IMR-90 (cell line): ENCODE results near the gene MAPK10. TPM values are rescaled to one million over a fixed set of nuclear protein-coding genes. Genes with fewer than 3 reads are reported as not detected.

Source experiments
- ATAC-seq: fragments of 200-7000 bp; cut with Tn5 transposase; 2 replicates; pipeline ENCODE4 v1.9.1; 2020; ENCODE audit warnings: low read depth, mild to moderate bottlenecking, moderate library complexity
- BruUV-seq: library from RNA; stranded (reverse); fragments of 400-500 nt; replicated peaks from 2 replicates; lab custom pipeline; 2021; lab: Mats Ljungman, UMichigan
- CTCF ChIA-PET: fragments of 300-600 bp; formaldehyde crosslinking; extraction: SDS; loops from one replicate; lab custom pipeline; 2021; ENCODE audit warnings: antibody characterized with exemption; lab: Yijun Ruan, JAX
- POLR2A ChIA-PET: fragments of 300-600 bp; sonication (Branson Sonifier 250); formaldehyde crosslinking; loops from one replicate; lab custom pipeline; 2022; ENCODE audit warnings: antibody characterized with exemption; ENCODE audit not compliant: unreplicated experiment; lab: Charles Lee
- DNase-seq: peaks from one replicate; pipeline ENCODE4 v3.0.0; 2013
- H2AFZ ChIP-seq: replicated peaks from 2 replicates; pipeline ENCODE3; 2013; ENCODE audit warnings: low read length, mild to moderate bottlenecking; ENCODE audit not compliant: poor library complexity
- H2AK5ac ChIP-seq: 2 replicates; pipeline ENCODE4 v1.6.1; 2013; ENCODE audit warnings: low read depth, low read length, inconsistent platforms
- H2AK9ac ChIP-seq: replicated peaks from 2 replicates; pipeline ENCODE3; 2013; ENCODE audit warnings: mild to moderate bottlenecking, low read depth, low read length, moderate library complexity; ENCODE audit not compliant: poor library complexity
- H2BK120ac ChIP-seq: 2 replicates; pipeline ENCODE4 v1.6.1; 2013; ENCODE audit warnings: low read depth, low read length, inconsistent platforms
- H2BK15ac ChIP-seq: 3 replicates; pipeline ENCODE4 v1.6.1; 2013; ENCODE audit warnings: low read depth, low read length, inconsistent platforms
- H2BK20ac ChIP-seq: 2 replicates; pipeline ENCODE4 v1.6.1; 2013; ENCODE audit warnings: low read depth, mild to moderate bottlenecking, inconsistent platforms, low read length, moderate library complexity
- H2BK5ac ChIP-seq: 2 replicates; pipeline ENCODE4 v1.6.1; 2013; ENCODE audit warnings: mild to moderate bottlenecking, low read depth, low read length, inconsistent platforms; ENCODE audit not compliant: poor library complexity, severe bottlenecking
- H3K14ac ChIP-seq: replicated peaks from 2 replicates; pipeline ENCODE4 v1.6.1; 2013; ENCODE audit warnings: low read depth, low read length, inconsistent platforms
- H3K18ac ChIP-seq: 2 replicates; pipeline ENCODE4 v1.6.1; 2013; ENCODE audit warnings: low read depth, low read length, control low read depth
- H3K23ac ChIP-seq: 2 replicates; pipeline ENCODE4 v1.6.1; 2013; ENCODE audit warnings: low read depth, low read length, inconsistent platforms
- H3K27ac ChIP-seq: 2 replicates; pipeline ENCODE4 v1.5.1; 2013; ENCODE audit warnings: mild to moderate bottlenecking, control low read depth, low read length; ENCODE audit not compliant: insufficient read depth
- H3K27me3 ChIP-seq: 2 replicates; pipeline ENCODE4 v1.6.1; 2013; ENCODE audit warnings: low read length; ENCODE audit not compliant: control insufficient read depth, insufficient read depth
- H3K36me3 ChIP-seq: 2 replicates; pipeline ENCODE4 v1.6.1; 2013; ENCODE audit warnings: low read length, mixed read lengths; ENCODE audit not compliant: control insufficient read depth, insufficient read depth
- H3K4ac ChIP-seq: 2 replicates; pipeline ENCODE4 v1.6.1; 2013; ENCODE audit warnings: low read depth, low read length, inconsistent platforms
- H3K4me1 ChIP-seq: 2 replicates; pipeline ENCODE4 v1.6.1; 2013; ENCODE audit warnings: low read length, mixed read lengths; ENCODE audit not compliant: control insufficient read depth, insufficient read depth
- H3K4me2 ChIP-seq: 2 replicates; pipeline ENCODE4 v1.6.1; 2013; ENCODE audit warnings: low read depth, mild to moderate bottlenecking, control low read depth, low read length, moderate library complexity
- H3K4me3 ChIP-seq: 2 replicates; pipeline ENCODE4 v1.5.1; 2013; ENCODE audit warnings: low read depth, mild to moderate bottlenecking, control low read depth, low read length, moderate library complexity; ENCODE audit not compliant: insufficient read depth
- H3K56ac ChIP-seq: 2 replicates; pipeline ENCODE4 v1.6.1; 2013; ENCODE audit warnings: low read length, inconsistent platforms; ENCODE audit not compliant: insufficient read depth; ENCODE audit errors: extremely low read depth
- H3K79me1 ChIP-seq, 2 experiments: 2 replicates each; pipeline ENCODE4 v1.6.1; 2013; ENCODE audit warnings: low read length in 2 of 2, inconsistent platforms in 1 of 2, low read depth in 1 of 2
- H3K9ac ChIP-seq: 2 replicates; pipeline ENCODE4 v1.6.1; 2013; ENCODE audit warnings: low read depth, low read length, control low read depth
- H3K9me1 ChIP-seq: 2 replicates; pipeline ENCODE4 v1.6.1; 2013; ENCODE audit warnings: low read length, inconsistent platforms; ENCODE audit not compliant: insufficient read depth
- H3K9me3 ChIP-seq: 2 replicates; pipeline ENCODE4 v1.6.1; 2013; ENCODE audit warnings: low read length; ENCODE audit not compliant: control insufficient read depth, insufficient read depth
- H4K20me1 ChIP-seq: 2 replicates; pipeline ENCODE4 v1.6.1; 2013; ENCODE audit warnings: low read length, inconsistent platforms; ENCODE audit not compliant: insufficient read depth
- H4K5ac ChIP-seq: 2 replicates; pipeline ENCODE4 v1.6.1; 2013; ENCODE audit warnings: mild to moderate bottlenecking, low read depth, low read length, control low read depth
- H4K8ac ChIP-seq, 2 experiments: 2 replicates each; pipeline ENCODE4 v1.6.1; 2013; ENCODE audit warnings: low read depth in 2 of 2, low read length in 2 of 2, control low read depth in 1 of 2, inconsistent platforms in 1 of 2
- H4K91ac ChIP-seq: 2 replicates; pipeline ENCODE4 v1.6.1; 2013; ENCODE audit warnings: low read depth, low read length, inconsistent platforms; ENCODE audit not compliant: insufficient read depth
- MAFK ChIP-seq: IDR thresholded peaks from 2 replicates; pipeline ENCODE4 v1.6.1; 2012; ENCODE audit warnings: low read depth, low read length, improper control_type of control experiment
- MAZ ChIP-seq: IDR thresholded peaks from 2 replicates; pipeline ENCODE4 v1.6.1; 2012; ENCODE audit warnings: low read depth, mild to moderate bottlenecking, low read length, improper control_type of control experiment, moderate library complexity, borderline replicate concordance
- dilution Hi-C: fragments of 300-500 bp; cut with HindIII; formaldehyde crosslinking; loops from one replicate; pipeline ENCODE4 v1.14.3; 2018; ENCODE audit warnings: low sequenced_read_pairs; ENCODE audit not compliant: unreplicated experiment
- in situ Hi-C: fragments of 300-500 bp; cut with MboI; formaldehyde crosslinking; loops from 3 replicates; pipeline ENCODE4 v1.14.3; 2019; ENCODE audit warnings: low sequenced_read_pairs, inconsistent platforms, mixed read lengths
- intact Hi-C: fragments of 100-400 bp; cut with micrococcal nuclease; formaldehyde crosslinking; loops from 2 replicates; pipeline ENCODE4 v1.10.0; 2022
- polyA plus RNA-seq, 3 experiments: library from polyadenylated mRNA; depleted of rRNA; stranded (reverse); fragments of >200 nt; gene quantifications; 2 replicates each; pipeline ENCODE4 v1.2.3, GENCODE V29; 2012; ENCODE audit warnings: low replicate concordance in 1 of 3
- total RNA-seq: library from RNA; depleted of rRNA; stranded (reverse); fragments of >200 nt; gene quantifications from 2 replicates; pipeline ENCODE4 v1.2.3, GENCODE V29; 2012

The MAPK10 gene
- total and polyA plus RNA-seq, 2 of the 4 experiments (the other 2 are of a cell fraction): 2.8 to 6.5 TPM

DNA sequence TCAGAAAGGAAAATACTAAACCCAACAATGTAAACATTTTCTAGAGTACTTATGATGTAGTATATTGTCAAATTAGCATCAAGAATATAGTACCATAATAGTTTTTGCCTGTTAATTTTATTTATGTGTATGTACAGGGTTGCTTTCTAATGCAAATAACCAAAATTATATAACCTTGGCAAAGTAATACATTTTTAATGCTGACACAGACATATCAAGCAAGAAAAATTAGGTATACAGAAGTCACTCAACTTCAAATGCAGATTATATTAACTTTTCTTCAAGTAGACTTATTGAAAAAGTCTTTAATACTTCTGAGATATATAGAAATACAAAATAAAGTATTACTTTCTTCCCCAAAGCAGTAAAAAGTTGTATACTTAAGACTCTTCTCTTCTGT is 44.3 kb downstream of the MAPK10 start:
- H4K91ac ChIP-seq: no peak overlapping the region
- H4K5ac ChIP-seq: no peak overlapping the region
- H3K79me1 ChIP-seq: no peaks in the 10 kb centered on the region
- H2AK5ac ChIP-seq: no peak overlapping the region
- no peaks in the 10 kb centered on the region for H3K9me3 ChIP-seq
- no peak overlapping the region for H2BK15ac ChIP-seq
- H3K4me1 ChIP-seq: no peaks in the 10 kb centered on the region
- no peak overlapping the region for H3K18ac ChIP-seq
- CTCF ChIA-PET: no interaction called here
- no peak overlapping the region for H3K4ac ChIP-seq
- no peak overlapping the region for H3K56ac ChIP-seq
- no peak for TF ChIP-seq MAZ
- peak; percentile 51 for TF ChIP-seq MAFK
- H3K27ac ChIP-seq: no peak overlapping the region
- DNase-seq (no peak), ATAC-seq (no peak)
- no TSS peak for BruUV-seq
- H2AK9ac ChIP-seq: no peak overlapping the region
- no peak overlapping the region for H2BK120ac ChIP-seq
- no peak overlapping the region for H3K9ac ChIP-seq
- no peak overlapping the region for H2BK20ac ChIP-seq
- no peaks in the 10 kb centered on the region for H4K20me1 ChIP-seq
- H3K4me3 ChIP-seq: no peak overlapping the region
- H3K36me3 ChIP-seq: no peaks in the 10 kb centered on the region
- in situ Hi-C loops (no loop called here), intact Hi-C loops (no loop called here), dilution Hi-C loops (no loop called here)
- POLR2A ChIA-PET: no interaction called here
- no peak overlapping the region for H3K14ac ChIP-seq
- no peak overlapping the region for H3K23ac ChIP-seq
- no peak overlapping the region for H4K8ac ChIP-seq
- no peak overlapping the region for H2BK5ac ChIP-seq
- no peaks in the 10 kb centered on the region for H3K9me1 ChIP-seq
- no peak overlapping the region for H3K4me2 ChIP-seq
- no peaks in the 10 kb centered on the region for H3K27me3 ChIP-seq
- no peak overlapping the region for H2AFZ ChIP-seq
